K562 (cell line): Measurements from ENCODE around the gene CCNL2. TPM values are rescaled to one million over a fixed set of nuclear protein-coding genes. Genes with fewer than 3 reads are reported as not detected.

Experiments used
- BCL6 ChIP-seq: fragments of 250-450 bp; sonication (Bioruptor Pico); IDR thresholded peaks from 2 replicates; pipeline ENCODE4 v1.4.0; 2020
- CBFA2T3 ChIP-seq: fragments of 450-650 bp; IDR thresholded peaks from 2 replicates; pipeline ENCODE4 v1.6.1; 2017
- ETV1 ChIP-seq: fragments of 450-650 bp; conservative IDR thresholded peaks from 2 replicates; pipeline ENCODE4 v1.6.1; 2016; ENCODE audit warnings: missing genetic modification characterization, control low read depth, low read depth, missing compliant biosample characterization
- HDAC3 ChIP-seq: fragments of 450-650 bp; IDR thresholded peaks from 2 replicates; pipeline ENCODE4 v1.6.1; 2018; ENCODE audit warnings: borderline replicate concordance, mild to moderate bottlenecking, moderate library complexity; ENCODE audit not compliant: partially characterized antibody
- RHOXF2B ChIP-seq: fragments of 250-450 bp; sonication (Bioruptor Pico); conservative IDR thresholded peaks from 2 replicates; pipeline ENCODE4 v1.5.1; 2021
- ZNF175 ChIP-seq: fragments of 200-800 bp; sonication (Bioruptor generic); IDR thresholded peaks from 2 replicates; pipeline ENCODE4 v1.6.1; 2016; ENCODE audit warnings: low read depth, mild to moderate bottlenecking, missing genetic modification characterization, missing compliant biosample characterization
- ZNF717 ChIP-seq: fragments of 250-450 bp; sonication (Bioruptor Pico); IDR thresholded peaks from 2 replicates; pipeline ENCODE4 v1.5.0; 2021
- ZNF830 ChIP-seq: fragments of 250-450 bp; sonication (Bioruptor Pico); IDR thresholded peaks from 2 replicates; pipeline ENCODE4 v1.5.0; 2021; ENCODE audit warnings: mild to moderate bottlenecking
- polyA plus RNA-seq, 8 experiments: library from polyadenylated mRNA; depleted of rRNA in 4 of 8; stranded (reverse) in 5 of 8; unstranded in 3 of 8; fragments of >200 nt; fragmentation: Nextera tagmentation in 2 of 8; fragmentation: Illumina TruSeq in 1 of 8; extraction: Ambion mirVana in 2 of 8; extraction: Trizol in 1 of 8; gene quantifications; 2 replicates each; pipeline versions ENCODE4 v1.2.1 to v1.2.3, GENCODE V29; 2011 to 2014; ENCODE audit warnings: inconsistent platforms in 1 of 8, missing spikeins in 1 of 8
- total RNA-seq, 7 experiments: library from RNA; depleted of rRNA in 6 of 7; stranded (reverse); fragments of >200 nt in 6 of 7; fragmentation: Illumina TruSeq in 2 of 7; extraction: Trizol in 2 of 7; gene quantifications; 2 replicates each; pipeline versions ENCODE4 v1.2.1 to v1.2.3, GENCODE V29; 2011 to 2021; ENCODE audit warnings: low replicate concordance in 1 of 7
- TF ChIP-seq, protein P1 (sequence below): fragments of 250-450 bp; sonication (Bioruptor Pico); IDR thresholded peaks from 2 replicates; pipeline ENCODE4 v1.4.0; 2020
- TF ChIP-seq, protein P2 (sequence below): IDR thresholded peaks from 3 replicates; pipeline ENCODE4 v1.6.1; 2011; ENCODE audit warnings: borderline replicate concordance, mild to moderate bottlenecking, moderate library complexity; ENCODE audit not compliant: insufficient read length; ENCODE audit errors: extremely low read depth
- TF ChIP-seq, protein P3 (sequence below): sonication (generic); formaldehyde crosslinking; IDR thresholded peaks from 2 replicates; pipeline ENCODE4 v1.8.1; 2023; ENCODE audit warnings: mild to moderate bottlenecking, missing genetic modification reagents
- TF ChIP-seq, protein P4 (sequence below): fragments of 450-650 bp; formaldehyde crosslinking; IDR thresholded peaks from 2 replicates; pipeline ENCODE4 v1.4.0; 2020; ENCODE audit warnings: mild to moderate bottlenecking
- TF ChIP-seq, protein P5 (sequence below): sonication (generic); formaldehyde crosslinking; IDR thresholded peaks from 2 replicates; pipeline ENCODE4 v1.8.0; 2022; ENCODE audit warnings: missing genetic modification reagents, mild to moderate bottlenecking, borderline replicate concordance
- TF ChIP-seq, protein P6 (sequence below): fragments of 450-650 bp; IDR thresholded peaks from 2 replicates; pipeline ENCODE4 v1.6.1; 2014; ENCODE audit warnings: low read depth, mild to moderate bottlenecking, moderate library complexity, borderline replicate concordance

Gene CCNL2
- total and polyA plus RNA-seq, 9 of the 15 experiments (the other 6 are each of a cell fraction or from before 2014, with no cell fraction given): 2.8 to 287 (median 94.5) TPM

DNA sequence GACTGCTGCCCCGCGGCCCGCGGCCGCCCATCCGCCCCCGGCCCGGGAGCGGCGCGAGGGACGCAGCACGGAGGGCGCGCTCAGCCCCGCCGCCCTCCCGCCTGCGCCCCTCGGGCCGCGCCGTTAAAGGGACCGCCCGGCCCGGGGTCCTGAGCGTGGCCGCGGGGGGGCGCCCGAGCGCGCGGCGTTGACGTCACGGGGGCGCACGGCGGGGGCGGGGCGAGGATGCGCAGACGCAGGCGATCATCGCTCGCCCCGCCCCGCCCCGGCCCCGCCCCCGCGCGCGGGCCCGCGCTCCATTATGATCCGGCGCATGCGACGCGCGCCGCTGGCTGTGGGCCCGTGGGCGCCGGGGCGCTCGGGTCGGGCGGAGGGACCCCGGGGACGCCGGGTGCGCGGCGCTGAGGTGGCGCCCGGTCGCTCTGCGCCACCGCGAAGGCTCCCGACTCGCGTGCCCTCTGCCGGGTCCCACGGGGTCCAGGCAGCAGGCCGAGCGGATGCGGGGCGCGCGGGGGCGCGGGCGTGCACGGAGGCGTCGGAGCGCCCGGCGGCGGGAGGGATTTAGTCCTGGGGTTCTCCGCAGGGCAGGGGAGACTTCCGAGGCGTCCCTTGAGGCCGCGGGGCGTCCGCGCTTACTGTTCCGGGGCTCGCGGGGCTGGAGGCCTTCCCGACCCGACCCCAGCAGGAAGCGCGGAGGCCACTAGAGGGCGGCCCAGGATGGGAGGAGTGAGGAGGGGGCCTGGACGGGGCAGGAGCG lies 49.7 kb downstream of the CCNL2 start, which contains the start of gene DVL1 (continued):
- TF ChIP-seq, protein P1, sequence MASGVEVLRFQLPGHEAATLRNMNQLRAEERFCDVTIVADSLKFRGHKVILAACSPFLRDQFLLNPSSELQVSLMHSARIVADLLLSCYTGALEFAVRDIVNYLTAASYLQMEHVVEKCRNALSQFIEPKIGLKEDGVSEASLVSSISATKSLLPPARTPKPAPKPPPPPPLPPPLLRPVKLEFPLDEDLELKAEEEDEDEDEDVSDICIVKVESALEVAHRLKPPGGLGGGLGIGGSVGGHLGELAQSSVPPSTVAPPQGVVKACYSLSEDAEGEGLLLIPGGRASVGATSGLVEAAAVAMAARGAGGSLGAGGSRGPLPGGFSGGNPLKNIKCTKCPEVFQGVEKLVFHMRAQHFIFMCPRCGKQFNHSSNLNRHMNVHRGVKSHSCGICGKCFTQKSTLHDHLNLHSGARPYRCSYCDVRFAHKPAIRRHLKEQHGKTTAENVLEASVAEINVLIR (CRISPR knock-in tag): peak; percentile 57; the same call in 1 of the 2 replicates
- TF ChIP-seq HDAC3 (no peak), ZNF830 (no peak), BCL6 (CRISPR knock-in tag) (no peak), RHOXF2B (no peak), ETV1 (tag) (peak; percentile 27; the same call in 1 of the 2 replicates), ZNF717 (no peak), ZNF175 (no peak), CBFA2T3 (no peak)
- TF ChIP-seq, protein P2, sequence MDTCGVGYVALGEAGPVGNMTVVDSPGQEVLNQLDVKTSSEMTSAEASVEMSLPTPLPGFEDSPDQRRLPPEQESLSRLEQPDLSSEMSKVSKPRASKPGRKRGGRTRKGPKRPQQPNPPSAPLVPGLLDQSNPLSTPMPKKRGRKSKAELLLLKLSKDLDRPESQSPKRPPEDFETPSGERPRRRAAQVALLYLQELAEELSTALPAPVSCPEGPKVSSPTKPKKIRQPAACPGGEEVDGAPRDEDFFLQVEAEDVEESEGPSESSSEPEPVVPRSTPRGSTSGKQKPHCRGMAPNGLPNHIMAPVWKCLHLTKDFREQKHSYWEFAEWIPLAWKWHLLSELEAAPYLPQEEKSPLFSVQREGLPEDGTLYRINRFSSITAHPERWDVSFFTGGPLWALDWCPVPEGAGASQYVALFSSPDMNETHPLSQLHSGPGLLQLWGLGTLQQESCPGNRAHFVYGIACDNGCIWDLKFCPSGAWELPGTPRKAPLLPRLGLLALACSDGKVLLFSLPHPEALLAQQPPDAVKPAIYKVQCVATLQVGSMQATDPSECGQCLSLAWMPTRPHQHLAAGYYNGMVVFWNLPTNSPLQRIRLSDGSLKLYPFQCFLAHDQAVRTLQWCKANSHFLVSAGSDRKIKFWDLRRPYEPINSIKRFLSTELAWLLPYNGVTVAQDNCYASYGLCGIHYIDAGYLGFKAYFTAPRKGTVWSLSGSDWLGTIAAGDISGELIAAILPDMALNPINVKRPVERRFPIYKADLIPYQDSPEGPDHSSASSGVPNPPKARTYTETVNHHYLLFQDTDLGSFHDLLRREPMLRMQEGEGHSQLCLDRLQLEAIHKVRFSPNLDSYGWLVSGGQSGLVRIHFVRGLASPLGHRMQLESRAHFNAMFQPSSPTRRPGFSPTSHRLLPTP: no peak
- TF ChIP-seq, protein P3, sequence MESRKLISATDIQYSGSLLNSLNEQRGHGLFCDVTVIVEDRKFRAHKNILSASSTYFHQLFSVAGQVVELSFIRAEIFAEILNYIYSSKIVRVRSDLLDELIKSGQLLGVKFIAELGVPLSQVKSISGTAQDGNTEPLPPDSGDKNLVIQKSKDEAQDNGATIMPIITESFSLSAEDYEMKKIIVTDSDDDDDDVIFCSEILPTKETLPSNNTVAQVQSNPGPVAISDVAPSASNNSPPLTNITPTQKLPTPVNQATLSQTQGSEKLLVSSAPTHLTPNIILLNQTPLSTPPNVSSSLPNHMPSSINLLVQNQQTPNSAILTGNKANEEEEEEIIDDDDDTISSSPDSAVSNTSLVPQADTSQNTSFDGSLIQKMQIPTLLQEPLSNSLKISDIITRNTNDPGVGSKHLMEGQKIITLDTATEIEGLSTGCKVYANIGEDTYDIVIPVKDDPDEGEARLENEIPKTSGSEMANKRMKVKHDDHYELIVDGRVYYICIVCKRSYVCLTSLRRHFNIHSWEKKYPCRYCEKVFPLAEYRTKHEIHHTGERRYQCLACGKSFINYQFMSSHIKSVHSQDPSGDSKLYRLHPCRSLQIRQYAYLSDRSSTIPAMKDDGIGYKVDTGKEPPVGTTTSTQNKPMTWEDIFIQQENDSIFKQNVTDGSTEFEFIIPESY (CRISPR knock-in tag): peak; percentile 65
- TF ChIP-seq, protein P4, sequence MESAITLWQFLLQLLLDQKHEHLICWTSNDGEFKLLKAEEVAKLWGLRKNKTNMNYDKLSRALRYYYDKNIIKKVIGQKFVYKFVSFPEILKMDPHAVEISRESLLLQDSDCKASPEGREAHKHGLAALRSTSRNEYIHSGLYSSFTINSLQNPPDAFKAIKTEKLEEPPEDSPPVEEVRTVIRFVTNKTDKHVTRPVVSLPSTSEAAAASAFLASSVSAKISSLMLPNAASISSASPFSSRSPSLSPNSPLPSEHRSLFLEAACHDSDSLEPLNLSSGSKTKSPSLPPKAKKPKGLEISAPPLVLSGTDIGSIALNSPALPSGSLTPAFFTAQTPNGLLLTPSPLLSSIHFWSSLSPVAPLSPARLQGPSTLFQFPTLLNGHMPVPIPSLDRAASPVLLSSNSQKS (CRISPR knock-in tag): no peak
- TF ChIP-seq, protein P5, sequence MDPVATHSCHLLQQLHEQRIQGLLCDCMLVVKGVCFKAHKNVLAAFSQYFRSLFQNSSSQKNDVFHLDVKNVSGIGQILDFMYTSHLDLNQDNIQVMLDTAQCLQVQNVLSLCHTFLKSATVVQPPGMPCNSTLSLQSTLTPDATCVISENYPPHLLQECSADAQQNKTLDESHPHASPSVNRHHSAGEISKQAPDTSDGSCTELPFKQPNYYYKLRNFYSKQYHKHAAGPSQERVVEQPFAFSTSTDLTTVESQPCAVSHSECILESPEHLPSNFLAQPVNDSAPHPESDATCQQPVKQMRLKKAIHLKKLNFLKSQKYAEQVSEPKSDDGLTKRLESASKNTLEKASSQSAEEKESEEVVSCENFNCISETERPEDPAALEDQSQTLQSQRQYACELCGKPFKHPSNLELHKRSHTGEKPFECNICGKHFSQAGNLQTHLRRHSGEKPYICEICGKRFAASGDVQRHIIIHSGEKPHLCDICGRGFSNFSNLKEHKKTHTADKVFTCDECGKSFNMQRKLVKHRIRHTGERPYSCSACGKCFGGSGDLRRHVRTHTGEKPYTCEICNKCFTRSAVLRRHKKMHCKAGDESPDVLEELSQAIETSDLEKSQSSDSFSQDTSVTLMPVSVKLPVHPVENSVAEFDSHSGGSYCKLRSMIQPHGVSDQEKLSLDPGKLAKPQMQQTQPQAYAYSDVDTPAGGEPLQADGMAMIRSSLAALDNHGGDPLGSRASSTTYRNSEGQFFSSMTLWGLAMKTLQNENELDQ (CRISPR knock-in tag): no peak
- TF ChIP-seq, protein P6, sequence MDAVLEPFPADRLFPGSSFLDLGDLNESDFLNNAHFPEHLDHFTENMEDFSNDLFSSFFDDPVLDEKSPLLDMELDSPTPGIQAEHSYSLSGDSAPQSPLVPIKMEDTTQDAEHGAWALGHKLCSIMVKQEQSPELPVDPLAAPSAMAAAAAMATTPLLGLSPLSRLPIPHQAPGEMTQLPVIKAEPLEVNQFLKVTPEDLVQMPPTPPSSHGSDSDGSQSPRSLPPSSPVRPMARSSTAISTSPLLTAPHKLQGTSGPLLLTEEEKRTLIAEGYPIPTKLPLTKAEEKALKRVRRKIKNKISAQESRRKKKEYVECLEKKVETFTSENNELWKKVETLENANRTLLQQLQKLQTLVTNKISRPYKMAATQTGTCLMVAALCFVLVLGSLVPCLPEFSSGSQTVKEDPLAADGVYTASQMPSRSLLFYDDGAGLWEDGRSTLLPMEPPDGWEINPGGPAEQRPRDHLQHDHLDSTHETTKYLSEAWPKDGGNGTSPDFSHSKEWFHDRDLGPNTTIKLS: peak; percentile 66; the same call in 1 of the 2 replicates
